WTC11 (cell line): ENCODE data around the gene STX8.

Experiments used
- JUN ChIP-seq: sonication (generic); formaldehyde crosslinking; IDR thresholded peaks from 2 replicates; pipeline ENCODE4 v1.8.0; 2023; ENCODE audit warnings: mild to moderate bottlenecking, missing genetic modification reagents
- MXD4 ChIP-seq: fragments of 250-450 bp; sonication (Bioruptor Pico); IDR thresholded peaks from 2 replicates; pipeline ENCODE4 v1.8.0; 2021; ENCODE audit warnings: mild to moderate bottlenecking, moderate library complexity, borderline replicate concordance
- TP53 ChIP-seq: sonication (generic); formaldehyde crosslinking; IDR thresholded peaks from 2 replicates; pipeline ENCODE4 v1.8.1; 2023; ENCODE audit warnings: mild to moderate bottlenecking, missing genetic modification reagents
- ZNF138 ChIP-seq: sonication (generic); formaldehyde crosslinking; conservative IDR thresholded peaks from 2 replicates; pipeline ENCODE4 v1.8.1; 2022; ENCODE audit warnings: mild to moderate bottlenecking, moderate library complexity, missing genetic modification reagents
- TF ChIP-seq, protein P1 (sequence below): fragments of 200-600 bp; IDR thresholded peaks from 2 replicates; pipeline ENCODE4 v1.8.0; 2022; ENCODE audit warnings: antibody characterized with exemption
- TF ChIP-seq, protein P2 (sequence below): sonication (generic); formaldehyde crosslinking; IDR thresholded peaks from 2 replicates; pipeline ENCODE4 v1.8.1; 2022; ENCODE audit warnings: missing genetic modification reagents, borderline replicate concordance
- TF ChIP-seq, protein P3 (sequence below): sonication (generic); formaldehyde crosslinking; IDR thresholded peaks from 2 replicates; pipeline ENCODE4 v1.8.1; 2023; ENCODE audit warnings: mild to moderate bottlenecking, missing genetic modification reagents, moderate library complexity
- TF ChIP-seq, protein P4 (sequence below): sonication (generic); formaldehyde crosslinking; IDR thresholded peaks from 2 replicates; pipeline ENCODE4 v1.8.0; 2022; ENCODE audit warnings: mild to moderate bottlenecking, missing genetic modification reagents

DNA sequence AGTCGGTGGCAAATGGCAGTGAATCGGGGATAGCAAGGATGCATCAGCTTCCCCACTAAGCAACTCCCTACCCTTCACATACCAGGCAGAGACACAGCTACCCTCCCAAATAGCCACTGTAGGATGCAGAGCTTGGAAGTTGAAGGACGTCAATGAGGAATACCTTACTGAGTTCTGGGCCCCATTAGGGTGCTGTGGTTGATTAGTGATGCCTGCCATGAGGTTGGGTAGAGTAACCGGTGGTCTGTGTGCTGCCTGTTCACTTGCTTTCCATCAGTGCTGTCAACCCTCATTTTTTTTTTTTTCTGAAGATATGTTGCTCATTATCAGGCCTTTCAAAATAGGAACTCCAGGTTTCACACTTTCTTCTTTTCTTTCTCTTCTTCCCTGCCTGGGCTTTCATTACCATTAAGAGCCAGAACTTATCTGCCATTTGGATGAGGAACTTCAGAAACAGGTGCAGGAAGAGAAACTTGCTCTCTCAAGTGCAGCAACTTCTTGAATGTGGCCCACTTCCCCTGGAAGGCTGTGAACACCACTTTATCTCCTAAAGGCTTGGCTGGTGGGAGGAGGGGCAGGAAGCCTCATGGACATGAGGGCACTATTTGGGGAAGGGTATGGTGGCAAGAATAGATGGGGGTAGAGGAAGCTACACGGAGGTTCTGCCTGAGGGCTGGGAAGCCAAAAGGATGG lies 370.8 kb downstream of the STX8 start:
- TF ChIP-seq ZNF138 (CRISPR knock-in tag) = no peak
- TF ChIP-seq MXD4 = no peak
- TF ChIP-seq, protein P1, sequence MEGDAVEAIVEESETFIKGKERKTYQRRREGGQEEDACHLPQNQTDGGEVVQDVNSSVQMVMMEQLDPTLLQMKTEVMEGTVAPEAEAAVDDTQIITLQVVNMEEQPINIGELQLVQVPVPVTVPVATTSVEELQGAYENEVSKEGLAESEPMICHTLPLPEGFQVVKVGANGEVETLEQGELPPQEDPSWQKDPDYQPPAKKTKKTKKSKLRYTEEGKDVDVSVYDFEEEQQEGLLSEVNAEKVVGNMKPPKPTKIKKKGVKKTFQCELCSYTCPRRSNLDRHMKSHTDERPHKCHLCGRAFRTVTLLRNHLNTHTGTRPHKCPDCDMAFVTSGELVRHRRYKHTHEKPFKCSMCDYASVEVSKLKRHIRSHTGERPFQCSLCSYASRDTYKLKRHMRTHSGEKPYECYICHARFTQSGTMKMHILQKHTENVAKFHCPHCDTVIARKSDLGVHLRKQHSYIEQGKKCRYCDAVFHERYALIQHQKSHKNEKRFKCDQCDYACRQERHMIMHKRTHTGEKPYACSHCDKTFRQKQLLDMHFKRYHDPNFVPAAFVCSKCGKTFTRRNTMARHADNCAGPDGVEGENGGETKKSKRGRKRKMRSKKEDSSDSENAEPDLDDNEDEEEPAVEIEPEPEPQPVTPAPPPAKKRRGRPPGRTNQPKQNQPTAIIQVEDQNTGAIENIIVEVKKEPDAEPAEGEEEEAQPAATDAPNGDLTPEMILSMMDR = no peak
- TF ChIP-seq, protein P2, sequence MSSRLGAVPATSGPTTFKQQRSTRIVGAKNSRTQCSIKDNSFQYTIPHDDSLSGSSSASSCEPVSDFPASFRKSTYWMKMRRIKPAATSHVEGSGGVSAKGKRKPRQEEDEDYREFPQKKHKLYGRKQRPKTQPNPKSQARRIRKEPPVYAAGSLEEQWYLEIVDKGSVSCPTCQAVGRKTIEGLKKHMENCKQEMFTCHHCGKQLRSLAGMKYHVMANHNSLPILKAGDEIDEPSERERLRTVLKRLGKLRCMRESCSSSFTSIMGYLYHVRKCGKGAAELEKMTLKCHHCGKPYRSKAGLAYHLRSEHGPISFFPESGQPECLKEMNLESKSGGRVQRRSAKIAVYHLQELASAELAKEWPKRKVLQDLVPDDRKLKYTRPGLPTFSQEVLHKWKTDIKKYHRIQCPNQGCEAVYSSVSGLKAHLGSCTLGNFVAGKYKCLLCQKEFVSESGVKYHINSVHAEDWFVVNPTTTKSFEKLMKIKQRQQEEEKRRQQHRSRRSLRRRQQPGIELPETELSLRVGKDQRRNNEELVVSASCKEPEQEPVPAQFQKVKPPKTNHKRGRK (CRISPR knock-in tag) = no peak
- no peak for TF ChIP-seq TP53 (CRISPR knock-in tag)
- TF ChIP-seq, protein P3, sequence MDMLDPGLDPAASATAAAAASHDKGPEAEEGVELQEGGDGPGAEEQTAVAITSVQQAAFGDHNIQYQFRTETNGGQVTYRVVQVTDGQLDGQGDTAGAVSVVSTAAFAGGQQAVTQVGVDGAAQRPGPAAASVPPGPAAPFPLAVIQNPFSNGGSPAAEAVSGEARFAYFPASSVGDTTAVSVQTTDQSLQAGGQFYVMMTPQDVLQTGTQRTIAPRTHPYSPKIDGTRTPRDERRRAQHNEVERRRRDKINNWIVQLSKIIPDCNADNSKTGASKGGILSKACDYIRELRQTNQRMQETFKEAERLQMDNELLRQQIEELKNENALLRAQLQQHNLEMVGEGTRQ (CRISPR knock-in tag) = no peak
- TF ChIP-seq, protein P4, sequence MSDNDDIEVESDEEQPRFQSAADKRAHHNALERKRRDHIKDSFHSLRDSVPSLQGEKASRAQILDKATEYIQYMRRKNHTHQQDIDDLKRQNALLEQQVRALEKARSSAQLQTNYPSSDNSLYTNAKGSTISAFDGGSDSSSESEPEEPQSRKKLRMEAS = no peak
- no peak for TF ChIP-seq JUN
